Measurements from ENCODE around the gene AP1M2. TPM values are rescaled to one million over a fixed set of nuclear protein-coding genes. Genes with fewer than 3 reads are reported as not detected.

AP1M2 gene
- total and polyA plus RNA-seq, 12 donors, result 0.10 to 0.97 (median 0.31) TPM; not detected in 8

DNA sequence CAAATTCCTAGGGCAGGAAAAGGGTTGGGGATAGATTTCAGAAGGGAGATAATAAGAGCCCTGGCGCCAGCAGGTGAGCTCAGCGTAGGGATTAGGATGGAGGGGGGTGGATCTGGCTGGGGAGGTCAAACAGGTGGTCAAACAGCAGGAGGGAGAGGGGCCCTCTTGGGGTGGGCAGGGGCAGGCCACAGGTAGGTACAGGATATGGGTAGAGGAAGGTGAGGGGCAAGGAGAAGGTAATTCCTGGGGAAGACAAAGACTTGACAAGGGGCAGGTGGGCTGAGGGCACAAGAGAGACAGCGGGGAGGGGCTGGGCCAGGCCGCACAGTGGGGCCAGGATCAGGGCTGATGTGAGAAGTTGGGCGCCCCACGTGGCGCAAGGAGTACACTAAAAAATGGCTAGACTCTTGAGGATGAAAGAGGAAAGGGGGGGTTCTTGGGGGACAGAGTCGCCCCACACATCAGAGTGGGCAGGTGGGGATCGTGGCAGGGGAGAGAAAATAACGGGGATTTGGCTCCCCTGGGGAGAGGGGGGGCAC lies 22.0 kb downstream of the AP1M2 start:
- no peaks in the 10 kb centered on the region for H3K9me3 ChIP-seq (replicated peaks in 1 of 3)
- WGBS, 4 donors, result 12 to 22% (median 19%) methylated on average over 10 of the region's 10 CpGs
- H3K36me3 ChIP-seq (replicated peaks in 1 of 2), result peaks cover 0 to 12% of the 10 kb centered on the region in 2 donors
- DNase-seq, result peak in 3 of 7 donors; percentile 45 to 50 (median 45)
- TF ChIP-seq, protein P1, sequence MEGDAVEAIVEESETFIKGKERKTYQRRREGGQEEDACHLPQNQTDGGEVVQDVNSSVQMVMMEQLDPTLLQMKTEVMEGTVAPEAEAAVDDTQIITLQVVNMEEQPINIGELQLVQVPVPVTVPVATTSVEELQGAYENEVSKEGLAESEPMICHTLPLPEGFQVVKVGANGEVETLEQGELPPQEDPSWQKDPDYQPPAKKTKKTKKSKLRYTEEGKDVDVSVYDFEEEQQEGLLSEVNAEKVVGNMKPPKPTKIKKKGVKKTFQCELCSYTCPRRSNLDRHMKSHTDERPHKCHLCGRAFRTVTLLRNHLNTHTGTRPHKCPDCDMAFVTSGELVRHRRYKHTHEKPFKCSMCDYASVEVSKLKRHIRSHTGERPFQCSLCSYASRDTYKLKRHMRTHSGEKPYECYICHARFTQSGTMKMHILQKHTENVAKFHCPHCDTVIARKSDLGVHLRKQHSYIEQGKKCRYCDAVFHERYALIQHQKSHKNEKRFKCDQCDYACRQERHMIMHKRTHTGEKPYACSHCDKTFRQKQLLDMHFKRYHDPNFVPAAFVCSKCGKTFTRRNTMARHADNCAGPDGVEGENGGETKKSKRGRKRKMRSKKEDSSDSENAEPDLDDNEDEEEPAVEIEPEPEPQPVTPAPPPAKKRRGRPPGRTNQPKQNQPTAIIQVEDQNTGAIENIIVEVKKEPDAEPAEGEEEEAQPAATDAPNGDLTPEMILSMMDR (IDR thresholded peaks at IDR 0.05), result no peak
- no peak for TF ChIP-seq POLR2A (IDR thresholded peaks at IDR 0.05)
- peaks cover 10 to 37% of the 10 kb centered on the region in 2 donors for H3K4me1 ChIP-seq (replicated peaks in 1 of 2)
- H3K27ac ChIP-seq, result peak overlapping the region in 4 of 5 donors; percentile 52 to 86 (median 80)
- no peaks in the 10 kb centered on the region for H3K27me3 ChIP-seq
- intact Hi-C loops (cut with DNase I), result loop anchor here in 1 of 2 donors (5.0 kb wide), 1 partner anchor 63 kb away; the partner anchor contains the start of gene KEAP1
- H3K4me3 ChIP-seq, result peak overlapping the region; percentile 16 to 90 (median 60)

DNA sequence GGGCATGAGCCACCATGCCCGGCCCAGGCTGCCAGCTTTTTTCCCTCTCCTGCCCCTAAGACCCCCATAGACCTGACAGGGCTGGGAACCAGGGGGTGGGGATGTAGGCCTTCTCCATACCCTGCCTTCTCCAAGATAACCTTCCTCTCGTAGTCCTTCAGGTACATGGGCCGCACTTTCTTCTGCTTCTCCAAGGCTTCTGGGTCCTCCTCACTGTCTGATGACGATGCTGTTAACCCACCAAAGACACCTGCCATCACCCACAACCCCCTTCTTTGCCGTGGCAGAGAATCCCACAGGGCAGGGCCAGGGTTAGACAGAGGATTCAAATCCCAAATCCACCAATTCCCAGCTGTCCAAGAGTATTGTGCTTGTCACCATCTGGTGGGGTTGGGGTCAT lies 24.5 kb downstream of the AP1M2 start:
- intact Hi-C loops (cut with DNase I), result no loop called here

DNA sequence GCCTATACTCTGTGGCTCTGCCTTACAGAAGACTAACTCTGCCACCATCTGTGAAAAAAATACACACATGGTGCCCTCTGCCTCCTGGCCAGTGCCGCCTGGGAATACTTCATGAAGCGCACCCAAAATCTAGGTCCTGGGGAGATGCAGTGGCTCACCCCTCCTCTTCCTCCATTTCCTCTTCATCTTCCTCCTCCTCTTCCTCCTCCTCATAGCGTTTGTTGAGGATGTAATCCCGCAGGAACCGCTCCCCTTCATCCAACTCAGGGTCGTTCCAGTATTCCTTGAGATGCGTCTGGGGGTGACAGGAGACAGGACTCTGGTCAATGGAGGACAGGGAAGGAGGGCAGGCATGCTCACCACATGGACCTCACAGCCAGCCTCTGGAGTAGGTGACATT lies 27.0 kb downstream of the AP1M2 start:
- Histone ChIP-seq H3K27ac (no peak overlapping the region), H3K9me3 (replicated peaks in 1 of 3) (no peaks in the 10 kb centered on the region), H3K27me3 (no peaks in the 10 kb centered on the region), H3K4me1 (replicated peaks in 1 of 2) (peaks cover 0 to 6% of the 10 kb centered on the region in 2 donors), H3K4me3 (no peak overlapping the region), H3K36me3 (replicated peaks in 1 of 2) (peaks cover 0 to 57% of the 10 kb centered on the region in 2 donors)
- WGBS, 4 donors, result 91 to 96% (median 91%) methylated on average over 7 of the region's 7 CpGs
- TF ChIP-seq, protein P1 (IDR thresholded peaks at IDR 0.05), result no peak
- no peak for TF ChIP-seq POLR2A (IDR thresholded peaks at IDR 0.05)
- intact Hi-C loops (cut with DNase I), result no loop called here
- no peak for DNase-seq

More for the DNA sequence above, 24.5 kb downstream of the AP1M2 start:
- no peak for DNase-seq
- H3K27ac ChIP-seq, result no peak overlapping the region
- no peaks in the 10 kb centered on the region for H3K9me3 ChIP-seq (replicated peaks in 1 of 3)
- peaks cover 10 to 22% of the 10 kb centered on the region in 2 donors for H3K4me1 ChIP-seq (replicated peaks in 1 of 2)
- H3K4me3 ChIP-seq, result no peak overlapping the region
- H3K27me3 ChIP-seq, result no peaks in the 10 kb centered on the region
- 91 to 93% (median 92%) methylated on average over 5 of the region's 5 CpGs for WGBS, 4 donors
- peaks cover 0 to 35% of the 10 kb centered on the region in 2 donors for H3K36me3 ChIP-seq (replicated peaks in 1 of 2)
- TF ChIP-seq POLR2A (IDR thresholded peaks at IDR 0.05), result no peak
- TF ChIP-seq, protein P1 (IDR thresholded peaks at IDR 0.05), result no peak

DNA sequence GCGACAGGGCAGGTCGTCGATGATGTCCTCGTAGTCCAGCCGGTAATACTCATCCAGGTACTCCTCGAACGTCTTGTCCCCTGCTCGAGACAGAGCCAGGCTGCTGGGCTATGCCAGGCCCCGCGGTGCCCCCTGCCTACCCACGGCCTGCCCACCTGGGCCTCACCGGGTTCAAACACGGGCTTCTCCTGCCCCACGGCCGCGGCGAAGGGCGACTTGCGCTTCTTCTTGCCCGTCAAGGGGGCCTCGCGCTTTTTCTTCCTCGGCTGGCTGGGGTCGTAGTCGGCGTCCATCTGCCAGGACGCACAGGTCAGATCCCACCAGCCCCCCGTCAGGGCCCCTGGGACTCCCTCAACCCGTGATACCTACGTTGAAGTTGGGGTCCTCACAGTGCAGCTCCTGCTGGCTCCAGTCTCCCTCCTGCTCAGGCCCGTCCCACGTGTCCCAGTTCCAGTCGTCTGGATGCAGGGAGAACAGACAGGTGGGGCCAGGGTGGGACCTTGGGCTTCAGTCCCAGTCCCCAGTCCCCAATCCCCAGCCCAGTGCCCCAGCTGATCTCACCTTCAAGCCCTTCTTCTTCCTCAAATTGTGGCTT lies 29.4 kb downstream of the AP1M2 start:
- TF ChIP-seq, protein P1 (IDR thresholded peaks at IDR 0.05), result no peak
- TF ChIP-seq POLR2A (IDR thresholded peaks at IDR 0.05), result no peak
- intact Hi-C loops (cut with DNase I), result no loop called here

More for the DNA sequence above, 29.4 kb downstream of the AP1M2 start:
- Histone ChIP-seq H3K9me3 (replicated peaks in 1 of 3) (no peaks in the 10 kb centered on the region), H3K27me3 (no peaks in the 10 kb centered on the region), H3K27ac (no peak overlapping the region), H3K36me3 (replicated peaks in 1 of 2) (peaks cover 0 to 82% of the 10 kb centered on the region in 2 donors), H3K4me1 (replicated peaks in 1 of 2) (no peaks in the 10 kb centered on the region), H3K4me3 (no peak overlapping the region)
- WGBS, 4 donors, result 89 to 95% (median 92%) methylated on average over 27 to 33 of the region's 33 CpGs
- no peak for DNase-seq

All from adrenal gland (tissue), 12 donors.